ENCODE measurements around the gene AK9. TPM values are rescaled to one million over a fixed set of nuclear protein-coding genes. Genes with fewer than 3 reads are reported as not detected.

AK9 gene
- total and polyA plus RNA-seq, 2 of the 8 experiments (the other 6 are each of a cell fraction or from before 2014, with no cell fraction given) = 1.8 to 2.2 TPM

DNA sequence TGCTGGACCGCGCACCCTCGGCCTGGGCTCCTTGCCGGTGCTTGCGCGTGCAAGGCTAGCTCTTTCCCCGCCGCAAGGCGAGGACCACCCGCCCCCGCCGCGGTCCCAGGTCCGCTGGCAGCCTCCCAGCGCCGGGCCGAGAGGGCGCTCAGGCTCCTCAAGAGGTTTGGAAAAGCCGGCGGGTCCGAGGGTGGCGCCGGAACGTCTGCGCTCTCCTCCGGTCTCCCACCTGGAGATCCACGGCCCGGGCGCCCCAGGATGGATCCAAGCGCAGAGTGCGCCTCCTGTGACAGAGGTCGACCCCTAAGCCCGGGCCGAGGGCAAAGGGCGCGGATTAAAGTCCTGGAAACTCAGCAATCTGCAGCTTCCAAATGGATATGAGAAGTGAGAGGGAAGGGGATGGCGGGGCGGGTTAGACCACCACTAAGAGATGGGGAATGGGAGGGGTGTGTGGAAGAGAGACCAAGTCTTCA lies 234.9 kb downstream of the AK9 start:
- peaks cover 4 to 17% (median 11%) of the 10 kb centered on the region in 4 experiments for H3K4me1 ChIP-seq (replicated peaks in 1 of 4; ENCODE audit: control insufficient read depth in 3 of 4, insufficient read depth in 4 of 4, low read length in 3 of 4)
- peaks cover 8% of the 10 kb centered on the region for H3K23me2 ChIP-seq (ENCODE audit: low read depth, low read length)
- H4K20me1 ChIP-seq (replicated peaks in 1 of 2; ENCODE audit: control insufficient read depth in 1 of 2, insufficient read depth in 2 of 2, low read length in 2 of 2) = no peaks in the 10 kb centered on the region
- H4K8ac ChIP-seq (ENCODE audit: extremely low read depth, insufficient read depth, low read length) = peak overlapping the region; percentile 79; the same call in 1 of the 2 replicates
- H2BK12ac ChIP-seq (ENCODE audit: low read depth, low read length) = no peak overlapping the region
- POLR2A ChIA-PET (ENCODE audit: partially characterized antibody) = interaction anchor here (0.6 to 7.5 kb wide), 9 partner anchors 9 to 105 kb away, joined by 3 to 85 read pairs (median 4); partner anchors contain the start of genes PPIL6 and SMPD2
- H2BK20ac ChIP-seq (ENCODE audit: low read length) = no peak overlapping the region
- no peak overlapping the region for H3K56ac ChIP-seq (replicated peaks; ENCODE audit: insufficient read length, low read depth, low read length)
- peak overlapping the region; percentile 87 to 88 for H3K4me2 ChIP-seq (ENCODE audit: insufficient read depth in 1 of 2, low read depth in 2 of 2, low read length in 2 of 2)
- peak overlapping the region; percentile 53 for H4K91ac ChIP-seq (replicated peaks; ENCODE audit: insufficient read length, low read length)
- H3K36me3 ChIP-seq (ENCODE audit: control insufficient read depth in 2 of 4, insufficient read depth in 4 of 4, low read length in 3 of 4) = peaks cover 0 to 20% (median 9%) of the 10 kb centered on the region in 4 experiments; a peak in 5 of 8 replicates
- H4K5ac ChIP-seq (ENCODE audit: insufficient read length, low read depth, low read length) = peak overlapping the region; percentile 46
- no peak overlapping the region for H2BK15ac ChIP-seq (ENCODE audit: low read length)
- DNase-seq (ENCODE audit: low read depth in 1 of 2, low spot score in 2 of 2) (no peak), FAIRE-seq (no peak)
- no peak overlapping the region for H3K4ac ChIP-seq (replicated peaks; ENCODE audit: insufficient read length, low read depth, low read length)
- H3K9ac ChIP-seq (replicated peaks in 1 of 4; ENCODE audit: extremely low read depth in 1 of 4, low read depth in 3 of 4, low read length in 3 of 4) = peak overlapping the region in 2 of 4 experiments; percentile 11 to 14; a peak in 1 of 7 replicates
- no peak overlapping the region for H2AK5ac ChIP-seq (ENCODE audit: low read depth, low read length)
- peak overlapping the region; percentile 64; the same call in 1 of the 2 replicates for H3K18ac ChIP-seq (ENCODE audit: extremely low read depth, low read length)
- no peaks in the 10 kb centered on the region; a peak in 1 of 4 replicates for H3K79me2 ChIP-seq (ENCODE audit: control insufficient read depth in 1 of 2, insufficient read depth in 2 of 2, low read length in 2 of 2)
- 5% methylated on average over 38 of the region's 38 CpGs; no CpG with 5 or more reads in 1 of the 2 experiments for WGBS, 2 experiments (ENCODE audit: extremely low coverage in 1 of 2, insufficient coverage in 1 of 2, insufficient read length in 1 of 2, insufficient replicate concordance in 2 of 2, low coverage in 1 of 2, low lambda C conversion rate in 2 of 2, missing lambda C conversion rate in 1 of 2)
- H3K4me3 ChIP-seq (ENCODE audit: extremely low read depth in 1 of 4, insufficient read depth in 2 of 4, low read depth in 3 of 4, low read length in 4 of 4) = peak overlapping the region; percentile 60 to 84 (median 64)
- H3K23ac ChIP-seq (ENCODE audit: insufficient read length) = no peak overlapping the region
- H2BK120ac ChIP-seq (replicated peaks; ENCODE audit: low read depth, low read length) = no peak overlapping the region
- peak overlapping the region; percentile 27; the same call in 1 of the 2 replicates for H2BK5ac ChIP-seq (ENCODE audit: low read depth, low read length)
- no peaks in the 10 kb centered on the region for H3K27me3 ChIP-seq (replicated peaks in 1 of 4; ENCODE audit: control insufficient read depth in 3 of 4, extremely low read depth in 1 of 4, insufficient read depth in 3 of 4, low read length in 3 of 4)
- no peak overlapping the region for H3K14ac ChIP-seq (ENCODE audit: insufficient read length)
- CTCF ChIA-PET (ENCODE audit: partially characterized antibody) = interaction anchor here (0.9 to 7.5 kb wide), 6 partner anchors 8 to 855 kb away, joined by 4 to 63 read pairs (median 6); partner anchors contain the start of genes PPIL6 and SMPD2
- TF ChIP-seq, protein P1, sequence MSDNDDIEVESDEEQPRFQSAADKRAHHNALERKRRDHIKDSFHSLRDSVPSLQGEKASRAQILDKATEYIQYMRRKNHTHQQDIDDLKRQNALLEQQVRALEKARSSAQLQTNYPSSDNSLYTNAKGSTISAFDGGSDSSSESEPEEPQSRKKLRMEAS (IDR thresholded peaks at IDR 0.05) = peak; percentile 45; the same call in 1 of the 2 replicates
- TF ChIP-seq PHF8 (conservative IDR thresholded peaks at IDR 0.05; ENCODE audit: low read depth, low read length) (peak; percentile 17; the same call in 1 of the 2 replicates), CREB1 (IDR thresholded peaks at IDR 0.05) (no peak), CTBP2 (IDR thresholded peaks at IDR 0.05; ENCODE audit: borderline replicate concordance, insufficient read depth, insufficient read length, low read length) (peak; percentile 46), RNF2 (IDR thresholded peaks at IDR 0.05; ENCODE audit: borderline replicate concordance, low read depth, low read length, missing control alignments, poor library complexity, severe bottlenecking) (peak; percentile 36), HDAC2 (IDR thresholded peaks at IDR 0.05; ENCODE audit: borderline replicate concordance in 1 of 2, low read depth in 2 of 2, low read length in 2 of 2) (no peak)
- no peaks in the 10 kb centered on the region for H3K9me3 ChIP-seq (ENCODE audit: insufficient read depth in 2 of 2, low read depth in 1 of 2, low read length in 1 of 2)
- H2AFZ ChIP-seq (ENCODE audit: low read length) = 0 out of 2 replicates have a peak overlapping the region, but pooled peaks have one; percentile 20
- no peaks in the 10 kb centered on the region; the same call in 1 of the 2 replicates for H3K79me1 ChIP-seq (ENCODE audit: low read depth, low read length)
- H3K27ac ChIP-seq (ENCODE audit: low read depth, low read length) = no peak overlapping the region
